SHP77 (cell line): ENCODE results near the gene LNPEP.
"Not testable (repeated sequence)": the region's sequence is repeated elsewhere in the genome, so short reads cannot be mapped to it uniquely, and the experiment has no call there.

Experiments used
- DNase-seq, 2 experiments: peaks; one replicate each; lab custom pipeline; 2025; lab: John Stamatoyannopoulos, UW

Gene LNPEP

GRCh38 chr5:96930058-96930457 is 5.8 kb upstream of the LNPEP start:
- no peak for DNase-seq

- DNase-seq = no peak
Measured at GRCh38 chr5:96930589-96930988, 5.3 kb upstream of the LNPEP start.

GRCh38 chr5:96931037-96931436 is 4.8 kb upstream of the LNPEP start:
- not testable (repeated sequence) for DNase-seq

- DNase-seq = no peak
Measured at GRCh38 chr5:96931605-96932004, 4.3 kb upstream of the LNPEP start.

GRCh38 chr5:96932026-96932425 is 3.9 kb upstream of the LNPEP start:
- no peak for DNase-seq

- DNase-seq = peak in 1 of 2 experiments; percentile 40
Measured at GRCh38 chr5:96933764-96934707, 1.8 kb upstream of the LNPEP start.

- DNase-seq = peak; percentile 89 to 90
Measured at GRCh38 chr5:96934708-96935558, 947 bp upstream of the LNPEP start.

GRCh38 chr5:96936431-96937320 is 796 bp downstream of the LNPEP start:
- DNase-seq = peak in 1 of 2 experiments; percentile 10

GRCh38 chr5:96940586-96940985 is 4.7 kb downstream of the LNPEP start:
- DNase-seq = no peak

- no peak for DNase-seq
Measured at GRCh38 chr5:96941140-96941539, 5.3 kb downstream of the LNPEP start.

- no peak for DNase-seq
Measured at GRCh38 chr5:96942078-96942477, 6.2 kb downstream of the LNPEP start.

GRCh38 chr5:96942911-96943310 is 7.0 kb downstream of the LNPEP start:
- no peak for DNase-seq

- DNase-seq = no peak
Measured at GRCh38 chr5:96943799-96944198, 7.9 kb downstream of the LNPEP start.

- no peak for DNase-seq
Measured at GRCh38 chr5:96945144-96945897, 9.4 kb downstream of the LNPEP start.

- DNase-seq = no peak
Measured at GRCh38 chr5:96946381-96946780, 10.5 kb downstream of the LNPEP start.

- DNase-seq = no peak
Measured at GRCh38 chr5:96952118-96952750, 16.4 kb downstream of the LNPEP start.

GRCh38 chr5:96952974-96953730 is 17.3 kb downstream of the LNPEP start:
- DNase-seq = no peak

GRCh38 chr5:96957254-96958049 is 21.6 kb downstream of the LNPEP start:
- no peak for DNase-seq

- no peak for DNase-seq
Measured at GRCh38 chr5:96958977-96959376, 23.1 kb downstream of the LNPEP start.
